Smooth muscle cell (in vitro differentiated cells): ENCODE data around the gene ENTPD6. TPM values are rescaled to one million over a fixed set of nuclear protein-coding genes. Genes with fewer than 3 reads are reported as not detected.
"Not testable (repeated sequence)": the region's sequence is repeated elsewhere in the genome, so short reads cannot be mapped to it uniquely, and the experiment has no call there.

Experiments
- DNase-seq: peaks from one replicate; lab custom pipeline; 2025; ENCODE audit not compliant: unreplicated experiment; lab: John Stamatoyannopoulos, UW
- H2AFZ ChIP-seq: fragments of 200-600 bp; sonication (generic); 2 replicates; pipeline ENCODE4 v1.6.0; 2016; ENCODE audit warnings: antibody characterized with exemption, low read depth, mild to moderate bottlenecking
- H3F3A ChIP-seq: fragments of 200-600 bp; sonication (generic); 2 replicates; pipeline ENCODE4 v1.6.0; 2017; ENCODE audit warnings: antibody characterized with exemption, low read depth
- H3K27ac ChIP-seq: fragments of 200-600 bp; sonication (generic); 2 replicates; pipeline ENCODE4 v1.5.1; 2016; ENCODE audit warnings: low read depth, mild to moderate bottlenecking
- H3K27me3 ChIP-seq: fragments of 200-600 bp; sonication (generic); 2 replicates; pipeline ENCODE4 v1.6.1; 2016; ENCODE audit warnings: low read depth, mild to moderate bottlenecking
- H3K36me3 ChIP-seq: fragments of 200-600 bp; sonication (generic); 2 replicates; pipeline ENCODE4 v1.5.1; 2016; ENCODE audit warnings: low read depth
- H3K4me1 ChIP-seq: fragments of 200-600 bp; sonication (generic); 2 replicates; pipeline ENCODE4 v1.5.1; 2016; ENCODE audit warnings: low read depth
- H3K4me2 ChIP-seq: fragments of 200-600 bp; sonication (generic); 2 replicates; pipeline ENCODE4 v1.6.0; 2016; ENCODE audit warnings: mild to moderate bottlenecking
- H3K4me3 ChIP-seq: fragments of 200-600 bp; sonication (generic); 2 replicates; pipeline ENCODE4 v1.5.1; 2016; ENCODE audit warnings: mild to moderate bottlenecking
- H3K79me2 ChIP-seq: fragments of 200-600 bp; sonication (generic); 2 replicates; pipeline ENCODE4 v1.6.0; 2016; ENCODE audit warnings: low read depth, mild to moderate bottlenecking
- H3K9ac ChIP-seq: fragments of 200-600 bp; sonication (generic); 2 replicates; pipeline ENCODE4 v1.6.0; 2016; ENCODE audit warnings: low read depth
- H3K9me3 ChIP-seq: fragments of 200-600 bp; sonication (generic); replicated peaks from 2 replicates; pipeline ENCODE4 v1.5.1; 2016; ENCODE audit warnings: low read depth
- H4K20me1 ChIP-seq: fragments of 200-600 bp; sonication (generic); 2 replicates; pipeline ENCODE4 v1.6.0; 2016; ENCODE audit warnings: low read depth
- CTCF ChIP-seq: fragments of 200-600 bp; sonication (generic); IDR thresholded peaks from 2 replicates; pipeline ENCODE4 v1.5.1; 2017; ENCODE audit warnings: borderline replicate concordance, mild to moderate bottlenecking, antibody characterized with exemption; ENCODE audit not compliant: insufficient read depth, poor library complexity, severe bottlenecking
- WGBS: methylation state at CpG from one replicate; pipeline ENCODE4 v1.1.7; 2016; ENCODE audit warnings: low lambda C conversion rate; 5-methylcytosine and 5-hydroxymethylcytosine counted together
- polyA plus RNA-seq: library from polyadenylated mRNA; unstranded; fragments of >200 nt; fragmentation: Nextera tagmentation; extraction: Ambion mirVana; gene quantifications from 2 replicates; pipeline ENCODE4 v1.2.1, GENCODE V29; 2016
- total RNA-seq: library from RNA; depleted of rRNA; stranded (reverse); fragments of >200 nt; gene quantifications from 2 replicates; pipeline ENCODE4 v1.2.3, GENCODE V29; 2014

Gene ENTPD6
- total and polyA plus RNA-seq, 2 experiments from 2014 or later = 12.6 to 19.9 TPM

DNA sequence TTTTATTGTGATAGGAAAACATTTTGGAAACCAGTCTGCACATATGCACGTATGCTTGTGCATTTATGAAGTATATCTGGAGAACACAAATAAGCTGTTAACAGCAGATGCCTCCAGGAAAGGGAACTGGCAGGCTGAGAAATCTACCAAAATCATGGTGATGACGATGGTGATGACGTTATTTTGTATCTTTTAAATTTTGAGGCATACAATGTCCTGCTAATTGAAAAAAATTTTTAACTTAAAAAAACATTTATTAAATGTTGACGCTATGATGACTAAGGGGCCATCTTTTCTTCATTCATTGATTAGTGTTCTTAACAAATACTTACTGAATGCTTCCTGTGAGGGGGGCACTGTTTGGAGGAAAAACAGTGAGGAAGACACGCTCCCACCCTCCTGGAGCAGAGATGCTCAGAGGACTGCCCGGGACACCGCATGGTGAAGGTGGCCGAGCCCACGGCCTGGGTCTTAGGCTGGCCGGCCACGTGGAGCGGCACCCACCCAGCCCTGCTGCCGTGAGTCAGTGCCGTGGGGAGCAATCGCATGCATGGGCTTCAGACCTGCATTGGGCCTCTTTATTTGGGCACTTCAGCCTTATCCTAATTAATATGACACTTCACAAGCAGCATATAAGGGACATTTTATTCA, 15.9 kb upstream of the ENTPD6 start:
- Histone ChIP-seq H3K9ac (no peak overlapping the region), H2AFZ (no peak overlapping the region), H3K9me3 (no peaks in the 10 kb centered on the region), H3K4me1 (no peaks in the 10 kb centered on the region), H3K36me3 (no peaks in the 10 kb centered on the region), H3K27ac (no peak overlapping the region), H3K4me2 (no peak overlapping the region), H3K79me2 (no peaks in the 10 kb centered on the region), H3K4me3 (no peak overlapping the region), H4K20me1 (no peaks in the 10 kb centered on the region), H3K27me3 (no peaks in the 10 kb centered on the region), H3F3A (no peaks in the 10 kb centered on the region)
- no peak for DNase-seq
- no peak for TF ChIP-seq CTCF
- 67% methylated on average over 15 of the region's 15 CpGs for WGBS

DNA sequence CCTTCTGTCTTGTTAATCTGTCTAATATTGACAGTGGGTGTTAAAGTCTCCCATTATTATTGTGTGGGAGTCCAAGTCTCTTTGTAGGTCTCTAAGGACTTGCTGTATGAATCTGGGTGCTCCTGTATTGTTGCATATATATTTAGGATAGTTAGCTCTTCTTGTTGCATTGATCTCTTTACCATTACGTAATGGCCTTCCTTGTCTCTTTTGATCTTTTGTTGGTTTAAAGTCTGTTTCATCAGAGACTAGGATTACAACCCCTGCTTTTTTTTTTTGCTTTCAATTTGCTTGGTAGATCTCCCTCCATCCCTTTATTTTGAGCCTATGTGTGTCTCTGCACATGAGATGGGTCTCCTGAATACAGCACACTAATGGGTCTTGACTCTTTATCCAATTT, 11.1 kb upstream of the ENTPD6 start:
- H3K27me3 ChIP-seq, H2AFZ ChIP-seq, H3K27ac ChIP-seq, H4K20me1 ChIP-seq, DNase-seq, H3F3A ChIP-seq, H3K4me2 ChIP-seq, H3K4me1 ChIP-seq, H3K4me3 ChIP-seq, H3K9me3 ChIP-seq, H3K9ac ChIP-seq, H3K79me2 ChIP-seq, H3K36me3 ChIP-seq: not testable (repeated sequence)
- WGBS = 83% methylated on average over 1 of the region's 1 CpG

DNA sequence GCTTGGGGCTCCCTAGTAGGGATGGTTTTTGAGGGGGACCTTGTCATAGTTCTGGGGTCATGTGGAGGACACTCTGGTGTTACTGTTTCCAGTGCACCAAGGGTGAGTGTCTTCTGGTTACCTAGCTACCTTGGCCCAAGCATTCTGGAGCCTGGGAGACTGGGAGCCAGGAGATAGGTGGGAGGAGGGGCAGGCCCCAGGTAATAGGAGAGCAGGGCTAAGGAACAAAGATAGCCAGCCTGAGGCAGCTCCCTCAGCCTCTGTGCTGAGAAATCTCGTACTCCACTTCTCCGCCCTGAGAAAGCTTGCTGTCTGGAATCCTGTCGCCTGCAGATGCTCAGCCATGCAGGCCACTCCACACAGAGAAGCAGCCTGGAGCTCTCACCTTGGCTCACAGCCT, 8.3 kb upstream of the ENTPD6 start:
- H3K36me3 ChIP-seq = no peaks in the 10 kb centered on the region
- no peaks in the 10 kb centered on the region for H4K20me1 ChIP-seq
- peaks cover 3% of the 10 kb centered on the region for H3K27me3 ChIP-seq
- no peaks in the 10 kb centered on the region for H3K4me1 ChIP-seq
- no peak overlapping the region for H3K4me3 ChIP-seq
- DNase-seq = no peak
- H3K9ac ChIP-seq = no peak overlapping the region
- no peaks in the 10 kb centered on the region for H3F3A ChIP-seq
- H3K9me3 ChIP-seq = no peaks in the 10 kb centered on the region
- H2AFZ ChIP-seq = no peak overlapping the region
- 92% methylated on average over 3 of the region's 3 CpGs for WGBS
- no peak overlapping the region for H3K27ac ChIP-seq
- H3K79me2 ChIP-seq = no peaks in the 10 kb centered on the region
- no peak for TF ChIP-seq CTCF
- no peak overlapping the region for H3K4me2 ChIP-seq

DNA sequence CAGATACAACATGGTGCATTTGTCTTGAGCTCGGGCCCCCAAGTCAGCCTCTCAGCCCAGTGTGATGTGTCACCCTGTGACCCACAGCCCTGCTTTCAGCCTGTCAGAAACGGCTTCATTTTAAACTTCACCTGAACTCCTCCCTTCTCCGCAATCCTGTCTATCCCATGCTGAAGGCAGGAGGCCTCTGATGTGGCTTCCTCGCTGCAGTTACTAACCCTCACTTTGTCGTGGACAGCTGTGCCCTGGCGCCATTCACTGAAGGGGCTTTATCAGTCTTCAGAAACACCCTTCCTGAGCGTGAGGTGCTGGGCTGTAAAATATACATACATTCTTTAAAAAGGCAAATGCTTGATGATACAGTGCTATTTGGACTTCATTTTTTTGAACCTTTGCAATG, 7.9 kb upstream of the ENTPD6 start:
- Histone ChIP-seq H3K79me2 (no peaks in the 10 kb centered on the region), H3K9ac (no peak overlapping the region), H3K4me2 (no peak overlapping the region), H3K4me3 (no peak overlapping the region), H3K27ac (no peak overlapping the region), H3K36me3 (no peaks in the 10 kb centered on the region), H3K27me3 (peaks cover 3% of the 10 kb centered on the region), H4K20me1 (no peaks in the 10 kb centered on the region), H2AFZ (no peak overlapping the region), H3F3A (no peaks in the 10 kb centered on the region), H3K9me3 (no peaks in the 10 kb centered on the region), H3K4me1 (no peaks in the 10 kb centered on the region)
- no peak for DNase-seq
- 76% methylated on average over 7 of the region's 7 CpGs for WGBS
- no peak for TF ChIP-seq CTCF
